ENCODE measurements around the gene PHF12. TPM values are rescaled to one million over a fixed set of nuclear protein-coding genes. Genes with fewer than 3 reads are reported as not detected.

Gene PHF12
- total RNA-seq, 1 experiment from 2014 or later: 29.1 TPM

GRCh38 chr17:28975646-28976045 is 24.3 kb upstream of the PHF12 start:
- no peak for DNase-seq (ENCODE audit: low read depth)

GRCh38 chr17:28975031-28975430 is 23.7 kb upstream of the PHF12 start:
- no peak for DNase-seq (ENCODE audit: low read depth)

DNA sequence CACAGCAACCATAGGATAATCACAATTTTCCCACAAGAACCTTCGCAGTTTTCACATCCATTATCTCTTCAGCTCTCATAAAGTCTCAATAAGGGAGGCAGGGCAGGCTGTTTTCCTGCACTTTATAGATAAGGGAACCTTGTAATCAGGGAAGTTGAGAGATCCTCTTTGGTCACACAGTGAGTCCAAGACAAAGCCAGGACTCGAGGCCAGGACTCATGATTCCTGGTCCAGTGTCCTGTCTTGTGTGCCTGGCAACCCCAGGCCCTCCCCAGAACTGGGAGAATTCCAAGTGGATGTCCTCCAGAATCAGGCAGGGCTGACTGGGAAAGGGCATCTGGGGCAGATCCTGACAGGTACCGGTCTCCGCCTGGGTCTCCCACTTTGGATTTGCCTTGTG is 23.1 kb upstream of the PHF12 start:
- no peak for DNase-seq (ENCODE audit: low read depth)

GRCh38 chr17:28973425-28973824 is 22.1 kb upstream of the PHF12 start:
- peak; percentile 43 for DNase-seq (ENCODE audit: low read depth)

DNA sequence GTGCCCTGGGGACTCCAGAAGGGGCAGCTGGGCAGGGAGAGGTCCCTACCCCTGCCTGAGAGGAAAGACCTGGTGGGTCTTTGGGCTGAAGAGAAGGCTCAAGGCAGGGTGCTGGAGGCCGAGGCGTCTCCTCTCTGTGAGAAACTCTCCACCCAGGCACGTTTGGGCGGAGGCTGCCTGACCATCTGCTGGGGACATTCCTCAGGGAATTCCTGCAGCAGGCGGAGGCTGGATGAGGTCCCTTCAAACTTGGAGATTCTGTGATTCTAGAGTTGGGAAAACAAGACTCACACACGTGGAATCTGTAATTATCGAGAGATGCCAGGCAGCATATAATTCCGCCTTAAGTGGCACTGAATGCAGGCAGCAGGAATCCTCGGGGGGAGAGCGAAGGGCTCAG is 21.1 kb upstream of the PHF12 start:
- DNase-seq (ENCODE audit: low read depth): no peak

GRCh38 chr17:28970879-28971278 is 19.6 kb upstream of the PHF12 start:
- no peak for DNase-seq (ENCODE audit: low read depth)

DNA sequence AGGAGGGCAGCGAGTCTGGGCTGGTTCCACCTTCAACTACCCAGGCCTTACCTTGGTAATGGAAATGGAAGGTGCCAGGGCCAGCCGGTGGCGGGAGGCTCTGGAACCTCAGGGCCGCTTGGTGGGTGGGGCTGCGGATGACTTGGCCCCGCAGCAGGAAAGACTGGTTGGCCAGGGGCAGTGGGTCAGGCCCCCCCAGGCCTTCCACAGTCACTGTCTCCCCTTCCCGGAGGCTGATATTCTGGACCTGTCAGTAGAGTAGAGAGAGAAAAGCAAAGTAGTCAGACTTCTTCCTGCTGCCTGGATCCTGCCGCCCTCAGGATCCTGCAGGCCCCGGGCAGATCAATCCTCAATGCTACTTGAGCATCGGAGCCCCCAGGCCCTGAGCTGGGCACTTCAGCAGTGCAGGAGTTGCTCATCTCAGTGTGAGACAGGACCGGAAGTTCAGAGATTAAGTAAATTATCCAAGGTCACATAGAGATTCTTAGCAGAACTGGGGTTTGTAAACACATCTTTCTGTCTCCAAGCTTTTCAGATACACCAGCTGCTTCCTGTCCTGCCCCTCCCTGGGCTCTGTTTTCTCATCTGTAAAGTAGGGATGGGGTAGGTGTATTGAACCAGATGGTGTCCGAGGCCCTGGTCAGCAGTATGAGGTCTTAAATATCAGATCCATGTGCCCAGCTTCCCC is 18.5 kb upstream of the PHF12 start:
- no peak for DNase-seq (ENCODE audit: low read depth)

DNA sequence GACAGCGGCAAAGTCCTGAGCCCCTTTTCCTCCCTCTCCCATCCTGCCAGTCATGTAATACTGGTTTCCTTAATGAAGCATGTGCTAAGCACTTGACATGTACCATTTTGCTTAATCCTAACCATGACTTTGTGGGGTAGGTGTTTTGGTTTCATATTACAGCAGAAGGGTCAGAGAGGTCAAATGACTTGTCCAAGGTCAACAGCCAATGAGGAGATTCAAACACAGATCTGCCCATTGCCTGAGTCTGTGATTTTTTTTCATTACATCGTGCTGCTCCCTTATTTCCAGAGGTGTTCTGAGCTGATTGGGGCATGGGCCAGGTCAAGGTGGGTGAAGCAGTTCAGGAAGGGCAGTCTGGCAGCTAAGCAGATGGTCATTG is 17.6 kb upstream of the PHF12 start:
- DNase-seq (ENCODE audit: low read depth): no peak

DNA sequence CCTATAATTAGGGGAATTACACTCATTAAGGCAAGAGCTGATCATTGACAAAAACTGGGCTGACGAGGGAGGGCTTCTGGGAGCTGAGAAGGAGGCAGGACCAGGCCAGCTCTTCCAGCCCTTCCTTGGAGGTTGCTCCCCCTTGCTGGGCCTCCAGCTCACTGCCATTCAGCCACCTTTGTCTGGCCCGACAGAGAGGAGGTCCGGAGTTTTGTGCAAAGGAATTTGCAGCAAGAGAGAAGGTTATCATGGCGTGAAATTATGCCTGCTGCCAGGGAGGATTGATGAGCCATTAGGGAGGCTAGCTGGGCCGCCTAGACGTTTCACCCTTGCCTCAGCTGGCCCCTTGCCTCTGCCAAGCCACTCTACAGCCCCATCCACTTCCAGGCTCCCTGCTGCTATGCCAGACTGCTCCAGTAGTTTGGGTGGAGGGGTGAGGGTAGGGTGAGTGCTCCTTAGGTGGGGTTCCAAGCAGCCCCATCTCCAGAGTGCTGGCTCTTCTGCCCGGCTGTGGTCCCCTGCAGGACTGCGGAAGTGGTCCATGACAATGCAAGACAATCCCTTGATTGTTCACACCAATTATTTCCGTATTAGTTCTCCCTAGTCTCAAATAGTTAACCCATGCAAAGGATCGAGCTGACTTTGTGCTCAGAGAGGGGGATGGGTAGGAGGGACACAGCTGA is 17.1 kb upstream of the PHF12 start:
- peak; percentile 59 for DNase-seq (ENCODE audit: low read depth)

- DNase-seq (ENCODE audit: low read depth): no peak
These were observed 16.2 kb upstream of the PHF12 start for GRCh38 chr17:28967221-28968135.

- DNase-seq (ENCODE audit: low read depth): no peak
These were observed 12.5 kb upstream of the PHF12 start for GRCh38 chr17:28963841-28964240.

DNA sequence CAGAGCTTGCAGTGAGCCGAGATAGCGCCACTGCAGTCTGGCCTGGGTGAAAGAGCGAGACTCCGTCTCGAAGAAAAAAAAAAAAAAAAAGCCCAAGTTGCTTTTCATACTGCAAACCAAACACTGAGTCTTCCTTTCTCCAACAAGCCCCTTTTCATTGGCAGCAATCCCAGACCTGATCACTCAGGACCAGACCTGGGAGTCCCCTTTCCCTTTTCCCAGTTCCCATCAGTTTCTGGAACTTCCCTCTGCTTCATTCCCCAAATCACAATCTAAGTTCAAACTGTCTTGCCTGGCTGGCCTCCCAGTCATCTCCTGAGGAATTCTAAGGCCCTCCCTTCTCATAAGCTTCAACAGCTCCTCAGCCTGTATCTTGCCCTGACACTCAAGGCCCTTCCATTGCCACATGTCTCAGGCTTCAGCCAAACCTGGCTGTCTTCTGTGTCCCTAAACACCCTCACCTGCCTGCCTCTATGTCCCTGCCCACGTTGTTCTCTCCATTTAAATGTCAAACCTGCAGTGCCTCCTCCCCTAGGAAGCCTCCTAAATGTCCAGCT is 11.8 kb upstream of the PHF12 start:
- no peak for DNase-seq (ENCODE audit: low read depth)

DNA sequence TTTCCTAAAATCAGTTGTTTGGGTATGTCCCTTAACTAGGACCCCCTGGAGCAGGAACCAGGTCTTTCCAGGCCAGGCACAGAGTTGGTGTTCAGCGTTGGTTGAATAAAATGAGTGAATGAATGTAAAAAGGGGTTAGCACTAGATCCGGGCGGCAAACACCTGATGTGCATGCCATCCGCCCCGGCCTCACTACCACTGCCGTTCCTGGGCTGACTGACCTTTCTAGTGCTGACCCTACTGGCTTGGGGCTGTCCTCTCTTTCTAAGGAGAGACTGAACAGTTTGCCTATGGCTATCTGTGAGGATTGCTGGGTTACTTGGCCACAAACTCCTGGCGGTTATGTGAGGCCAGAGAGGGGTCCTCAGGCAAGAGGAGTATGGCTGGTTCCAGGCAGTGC is 10.1 kb upstream of the PHF12 start:
- DNase-seq (ENCODE audit: low read depth): no peak

- DNase-seq (ENCODE audit: low read depth): no peak
These were observed 9.1 kb upstream of the PHF12 start for GRCh38 chr17:28960256-28961061.

DNA sequence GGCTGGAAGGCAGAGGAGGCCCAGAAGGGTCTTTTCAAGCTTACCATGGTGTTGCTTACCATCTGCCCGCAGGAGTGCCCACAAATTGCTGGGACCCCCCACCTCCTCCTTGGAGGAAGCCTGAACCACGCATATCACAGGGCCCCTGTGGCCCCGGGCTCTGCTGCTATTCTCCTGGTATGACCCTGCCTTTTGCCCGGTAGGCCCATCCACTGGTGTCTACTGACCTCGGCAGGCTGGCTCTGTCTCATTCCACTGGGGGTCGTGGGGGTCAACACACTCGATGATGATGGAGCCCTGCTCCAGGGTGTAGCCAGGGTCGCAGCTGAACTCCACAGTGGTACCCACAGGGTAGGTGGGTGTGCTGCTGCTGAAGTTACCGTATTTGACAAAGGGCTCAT is 8.2 kb upstream of the PHF12 start:
- no peak for DNase-seq (ENCODE audit: low read depth)

DNA sequence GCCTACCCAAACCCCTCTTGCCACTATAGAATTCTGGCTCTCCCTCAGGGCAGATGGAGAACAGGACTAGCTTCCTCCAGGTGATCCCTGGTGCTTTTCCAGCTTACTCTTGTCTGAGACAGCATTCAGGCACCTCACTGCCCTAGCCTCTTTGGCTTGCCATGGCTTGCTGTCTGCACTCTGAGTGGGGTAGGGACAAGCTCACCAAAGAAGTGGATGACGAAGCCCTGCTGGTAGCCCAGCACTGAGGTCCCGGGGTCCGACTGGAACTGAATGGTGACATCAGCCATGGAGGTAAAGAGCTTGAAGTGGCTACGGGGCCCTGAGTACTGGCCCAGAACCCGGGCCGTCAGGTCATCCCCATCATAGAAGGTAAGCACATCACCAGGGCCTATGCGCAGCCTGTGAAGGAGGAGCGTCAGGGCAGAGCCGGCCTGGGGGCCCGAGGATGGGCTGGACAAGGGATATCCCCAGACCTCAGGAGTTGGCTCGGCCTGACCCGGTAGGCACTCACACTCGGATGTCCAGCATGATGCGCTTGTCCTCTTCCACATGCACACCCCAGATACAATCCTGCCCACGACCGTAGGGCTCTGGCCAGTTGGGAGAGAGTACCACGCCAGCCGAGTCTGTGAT is 7.6 kb upstream of the PHF12 start:
- DNase-seq (ENCODE audit: low read depth): no peak

- no peak for DNase-seq (ENCODE audit: low read depth)
These were observed 6.7 kb upstream of the PHF12 start for GRCh38 chr17:28957992-28958355.

DNA sequence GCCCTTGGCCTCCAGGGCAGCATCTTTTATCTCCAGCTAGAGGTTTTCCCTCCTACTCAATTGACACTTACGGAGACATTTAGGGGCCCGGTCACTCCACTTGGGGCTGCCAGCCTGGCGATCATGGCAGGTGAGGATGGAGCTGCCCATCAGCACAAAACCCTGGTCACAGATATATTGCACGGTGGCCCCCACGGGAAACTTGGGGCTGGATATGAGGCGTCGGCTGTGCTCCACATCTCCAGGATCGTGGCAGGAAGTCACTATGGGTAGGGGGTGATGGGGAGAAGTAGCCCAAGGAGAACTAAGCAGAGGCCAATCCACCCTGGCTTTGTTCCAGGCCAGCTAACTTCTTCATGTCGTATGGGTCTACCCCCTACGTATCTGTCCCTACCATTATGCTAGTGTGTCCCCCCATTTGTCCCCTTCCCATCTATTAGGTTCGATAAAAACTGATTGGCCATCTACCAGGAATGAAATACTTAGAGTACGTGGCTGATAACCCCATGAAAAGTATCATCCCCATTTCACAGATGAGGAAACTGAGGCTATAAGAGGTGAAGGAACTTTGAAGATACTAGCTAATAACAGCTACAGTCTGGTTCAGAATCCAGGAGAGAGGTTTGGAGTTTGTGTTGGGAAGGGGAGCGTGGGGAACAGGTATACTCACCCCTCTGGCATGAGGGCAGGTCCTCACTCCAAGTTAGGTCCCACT is 6.1 kb upstream of the PHF12 start:
- no peak for DNase-seq (ENCODE audit: low read depth)

GRCh38 chr17:28956861-28957260 is 5.5 kb upstream of the PHF12 start:
- no peak for DNase-seq (ENCODE audit: low read depth)

DNA sequence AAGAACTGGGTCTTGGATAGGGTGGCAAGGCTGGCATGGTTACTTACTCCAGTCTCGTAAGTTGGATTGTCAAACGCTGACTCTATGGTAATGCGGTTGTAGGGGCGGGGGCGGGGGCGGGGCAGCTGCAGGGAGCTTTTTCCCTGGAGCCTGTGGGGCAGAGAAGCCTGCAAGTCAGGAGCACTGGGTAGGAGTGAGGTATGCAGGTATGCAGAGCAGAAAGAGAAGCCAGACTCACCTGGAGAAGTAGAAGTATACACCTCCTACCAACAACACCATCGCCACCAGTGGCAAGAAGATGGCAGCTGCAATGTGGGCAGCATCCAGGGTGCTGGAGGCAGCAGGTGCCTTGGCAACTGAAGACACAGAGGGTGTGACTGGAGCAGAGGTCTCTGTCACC is 4.8 kb upstream of the PHF12 start:
- no peak for DNase-seq (ENCODE audit: low read depth)

Measured in Daoy (cell line).